GM12878 (cell line): ENCODE measurements around the gene TRAPPC3. TPM values are rescaled to one million over a fixed set of nuclear protein-coding genes. Genes with fewer than 3 reads are reported as not detected.

ENCODE experiments used
- BRCA1 ChIP-seq: IDR thresholded peaks from 2 replicates; pipeline ENCODE4 v1.6.1; 2011; ENCODE audit warnings: low read depth, low read length, improper control_type of control experiment
- E2F8 ChIP-seq: fragments of 450-650 bp; IDR thresholded peaks from 2 replicates; pipeline ENCODE4 v1.6.1; 2018; ENCODE audit warnings: mild to moderate bottlenecking, low read depth, moderate library complexity; ENCODE audit not compliant: partially characterized antibody
- EED ChIP-seq: sonication (generic); IDR thresholded peaks from 2 replicates; pipeline ENCODE4 v1.6.1; 2016; ENCODE audit warnings: antibody characterized with exemption, low read depth
- FOXK2 ChIP-seq: fragments of 450-650 bp; IDR thresholded peaks from 2 replicates; pipeline ENCODE4 v1.6.1; 2017; ENCODE audit warnings: mild to moderate bottlenecking, moderate library complexity
- IRF4 ChIP-seq: IDR thresholded peaks from 2 replicates; pipeline ENCODE4 v1.6.1; 2011; ENCODE audit warnings: low read depth, low read length
- NBN ChIP-seq: fragments of 450-650 bp; IDR thresholded peaks from 2 replicates; pipeline ENCODE4 v1.6.1; 2016
- NFYA ChIP-seq: IDR thresholded peaks from 2 replicates; pipeline ENCODE4 v1.6.1; 2011; ENCODE audit warnings: low read depth, mild to moderate bottlenecking, low read length, improper control_type of control experiment, borderline replicate concordance
- PML ChIP-seq: IDR thresholded peaks from 2 replicates; pipeline ENCODE4 v1.6.1; 2012; ENCODE audit warnings: low read length, inconsistent platforms
- STAT1 ChIP-seq: fragments of 450-650 bp; conservative IDR thresholded peaks from 2 replicates; pipeline ENCODE4 v1.6.1; 2014; ENCODE audit warnings: antibody characterized with exemption, mild to moderate bottlenecking
- TCF12 ChIP-seq: IDR thresholded peaks from 2 replicates; pipeline ENCODE4 v1.6.1; 2011; ENCODE audit warnings: low read depth, mild to moderate bottlenecking, low read length
- ZBED1 ChIP-seq: IDR thresholded peaks from 2 replicates; pipeline ENCODE4 v1.6.1; 2016; ENCODE audit warnings: borderline replicate concordance
- ZNF384 ChIP-seq: IDR thresholded peaks from 2 replicates; pipeline ENCODE4 v1.6.1; 2012; ENCODE audit warnings: low read depth, mild to moderate bottlenecking, low read length, improper control_type of control experiment, borderline replicate concordance
- polyA plus RNA-seq, 11 experiments: library from polyadenylated mRNA; depleted of rRNA in 4 of 11; unstranded in 6 of 11; stranded (reverse) in 5 of 11; fragments of >200 nt; fragmentation: Nextera tagmentation in 4 of 11; fragmentation: Illumina TruSeq in 1 of 11; extraction: Ambion mirVana in 4 of 11; extraction: Trizol in 1 of 11; gene quantifications; 1 replicate in 1 of 11; 2 replicates in 10 of 11; pipeline versions ENCODE4 v1.2.1 to v1.2.3, GENCODE V29; 2011 to 2016; ENCODE audit warnings: inconsistent platforms in 2 of 11, missing spikeins in 2 of 11, low read depth in 1 of 11
- total RNA-seq, 4 experiments: library from RNA; depleted of rRNA in 3 of 4; stranded (reverse); fragments of >200 nt in 3 of 4; fragmentation: Illumina TruSeq in 1 of 4; extraction: Trizol in 1 of 4; gene quantifications; 2 replicates each; pipeline versions ENCODE4 v1.2.1 to v1.2.3, GENCODE V29; 2013 to 2021
- TF ChIP-seq, protein P1 (sequence below): fragments of 450-650 bp; IDR thresholded peaks from 2 replicates; pipeline ENCODE4 v1.6.1; 2017; ENCODE audit warnings: mild to moderate bottlenecking, moderate library complexity
- TF ChIP-seq, protein P2 (sequence below): fragments of 450-650 bp; IDR thresholded peaks from 2 replicates; pipeline ENCODE4 v1.6.1; 2017; ENCODE audit warnings: antibody characterized with exemption, mild to moderate bottlenecking, moderate library complexity
- TF ChIP-seq, protein P3 (sequence below): IDR thresholded peaks from 2 replicates; pipeline ENCODE4 v1.6.1; 2012; ENCODE audit warnings: low read length, inconsistent platforms
- TF ChIP-seq, protein P4 (sequence below): fragments of 450-650 bp; IDR thresholded peaks from 2 replicates; pipeline ENCODE4 v1.6.1; 2017; ENCODE audit warnings: mild to moderate bottlenecking, low read depth, inconsistent platforms; ENCODE audit not compliant: poor library complexity, severe bottlenecking

Gene TRAPPC3
- total and polyA plus RNA-seq, 10 of the 15 experiments (the other 5 are each of a cell fraction or from before 2014, with no cell fraction given): 14.7 to 122 (median 70.5) TPM

DNA sequence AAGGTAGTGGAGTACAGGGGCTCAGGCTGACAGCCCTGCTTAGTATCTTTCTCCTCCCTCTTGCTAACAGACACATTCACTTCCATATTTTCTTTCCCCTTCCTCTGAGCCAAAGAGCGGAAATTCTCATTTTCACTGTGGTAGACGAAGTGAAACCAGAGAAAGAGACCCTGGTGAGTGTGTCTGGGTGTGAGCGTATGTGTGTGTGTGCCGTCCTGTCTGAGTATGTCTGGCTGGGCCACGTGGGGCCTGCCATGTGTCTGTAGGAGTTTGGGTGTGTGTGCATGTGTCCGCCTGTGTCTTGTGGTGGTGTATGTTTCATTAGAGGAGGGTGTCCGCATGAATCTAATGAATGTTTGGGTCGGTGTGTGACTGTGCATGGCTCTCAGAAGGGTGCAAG, 25.9 kb downstream of the TRAPPC3 start (continued):
- TF ChIP-seq NBN: peak; percentile 81
- TF ChIP-seq NFYA: no peak
- TF ChIP-seq, protein P1, sequence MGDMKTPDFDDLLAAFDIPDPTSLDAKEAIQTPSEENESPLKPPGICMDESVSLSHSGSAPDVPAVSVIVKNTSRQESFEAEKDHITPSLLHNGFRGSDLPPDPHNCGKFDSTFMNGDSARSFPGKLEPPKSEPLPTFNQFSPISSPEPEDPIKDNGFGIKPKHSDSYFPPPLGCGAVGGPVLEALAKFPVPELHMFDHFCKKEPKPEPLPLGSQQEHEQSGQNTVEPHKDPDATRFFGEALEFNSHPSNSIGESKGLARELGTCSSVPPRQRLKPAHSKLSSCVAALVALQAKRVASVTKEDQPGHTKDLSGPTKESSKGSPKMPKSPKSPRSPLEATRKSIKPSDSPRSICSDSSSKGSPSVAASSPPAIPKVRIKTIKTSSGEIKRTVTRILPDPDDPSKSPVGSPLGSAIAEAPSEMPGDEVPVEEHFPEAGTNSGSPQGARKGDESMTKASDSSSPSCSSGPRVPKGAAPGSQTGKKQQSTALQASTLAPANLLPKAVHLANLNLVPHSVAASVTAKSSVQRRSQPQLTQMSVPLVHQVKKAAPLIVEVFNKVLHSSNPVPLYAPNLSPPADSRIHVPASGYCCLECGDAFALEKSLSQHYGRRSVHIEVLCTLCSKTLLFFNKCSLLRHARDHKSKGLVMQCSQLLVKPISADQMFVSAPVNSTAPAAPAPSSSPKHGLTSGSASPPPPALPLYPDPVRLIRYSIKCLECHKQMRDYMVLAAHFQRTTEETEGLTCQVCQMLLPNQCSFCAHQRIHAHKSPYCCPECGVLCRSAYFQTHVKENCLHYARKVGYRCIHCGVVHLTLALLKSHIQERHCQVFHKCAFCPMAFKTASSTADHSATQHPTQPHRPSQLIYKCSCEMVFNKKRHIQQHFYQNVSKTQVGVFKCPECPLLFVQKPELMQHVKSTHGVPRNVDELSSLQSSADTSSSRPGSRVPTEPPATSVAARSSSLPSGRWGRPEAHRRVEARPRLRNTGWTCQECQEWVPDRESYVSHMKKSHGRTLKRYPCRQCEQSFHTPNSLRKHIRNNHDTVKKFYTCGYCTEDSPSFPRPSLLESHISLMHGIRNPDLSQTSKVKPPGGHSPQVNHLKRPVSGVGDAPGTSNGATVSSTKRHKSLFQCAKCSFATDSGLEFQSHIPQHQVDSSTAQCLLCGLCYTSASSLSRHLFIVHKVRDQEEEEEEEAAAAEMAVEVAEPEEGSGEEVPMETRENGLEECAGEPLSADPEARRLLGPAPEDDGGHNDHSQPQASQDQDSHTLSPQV: no peak
- peak; percentile 60; the same call in 1 of the 2 replicates for TF ChIP-seq IRF4
- TF ChIP-seq, protein P2, sequence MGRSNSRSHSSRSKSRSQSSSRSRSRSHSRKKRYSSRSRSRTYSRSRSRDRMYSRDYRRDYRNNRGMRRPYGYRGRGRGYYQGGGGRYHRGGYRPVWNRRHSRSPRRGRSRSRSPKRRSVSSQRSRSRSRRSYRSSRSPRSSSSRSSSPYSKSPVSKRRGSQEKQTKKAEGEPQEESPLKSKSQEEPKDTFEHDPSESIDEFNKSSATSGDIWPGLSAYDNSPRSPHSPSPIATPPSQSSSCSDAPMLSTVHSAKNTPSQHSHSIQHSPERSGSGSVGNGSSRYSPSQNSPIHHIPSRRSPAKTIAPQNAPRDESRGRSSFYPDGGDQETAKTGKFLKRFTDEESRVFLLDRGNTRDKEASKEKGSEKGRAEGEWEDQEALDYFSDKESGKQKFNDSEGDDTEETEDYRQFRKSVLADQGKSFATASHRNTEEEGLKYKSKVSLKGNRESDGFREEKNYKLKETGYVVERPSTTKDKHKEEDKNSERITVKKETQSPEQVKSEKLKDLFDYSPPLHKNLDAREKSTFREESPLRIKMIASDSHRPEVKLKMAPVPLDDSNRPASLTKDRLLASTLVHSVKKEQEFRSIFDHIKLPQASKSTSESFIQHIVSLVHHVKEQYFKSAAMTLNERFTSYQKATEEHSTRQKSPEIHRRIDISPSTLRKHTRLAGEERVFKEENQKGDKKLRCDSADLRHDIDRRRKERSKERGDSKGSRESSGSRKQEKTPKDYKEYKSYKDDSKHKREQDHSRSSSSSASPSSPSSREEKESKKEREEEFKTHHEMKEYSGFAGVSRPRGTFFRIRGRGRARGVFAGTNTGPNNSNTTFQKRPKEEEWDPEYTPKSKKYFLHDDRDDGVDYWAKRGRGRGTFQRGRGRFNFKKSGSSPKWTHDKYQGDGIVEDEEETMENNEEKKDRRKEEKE: no peak
- no peak for TF ChIP-seq PML
- TF ChIP-seq ZBED1: no peak
- TF ChIP-seq, protein P3, sequence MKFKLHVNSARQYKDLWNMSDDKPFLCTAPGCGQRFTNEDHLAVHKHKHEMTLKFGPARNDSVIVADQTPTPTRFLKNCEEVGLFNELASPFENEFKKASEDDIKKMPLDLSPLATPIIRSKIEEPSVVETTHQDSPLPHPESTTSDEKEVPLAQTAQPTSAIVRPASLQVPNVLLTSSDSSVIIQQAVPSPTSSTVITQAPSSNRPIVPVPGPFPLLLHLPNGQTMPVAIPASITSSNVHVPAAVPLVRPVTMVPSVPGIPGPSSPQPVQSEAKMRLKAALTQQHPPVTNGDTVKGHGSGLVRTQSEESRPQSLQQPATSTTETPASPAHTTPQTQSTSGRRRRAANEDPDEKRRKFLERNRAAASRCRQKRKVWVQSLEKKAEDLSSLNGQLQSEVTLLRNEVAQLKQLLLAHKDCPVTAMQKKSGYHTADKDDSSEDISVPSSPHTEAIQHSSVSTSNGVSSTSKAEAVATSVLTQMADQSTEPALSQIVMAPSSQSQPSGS: no peak
- no peak for TF ChIP-seq FOXK2
- no peak for TF ChIP-seq BRCA1
- TF ChIP-seq EED: peak; percentile 70
- TF ChIP-seq STAT1: no peak
- TF ChIP-seq TCF12: no peak
- TF ChIP-seq, protein P4, sequence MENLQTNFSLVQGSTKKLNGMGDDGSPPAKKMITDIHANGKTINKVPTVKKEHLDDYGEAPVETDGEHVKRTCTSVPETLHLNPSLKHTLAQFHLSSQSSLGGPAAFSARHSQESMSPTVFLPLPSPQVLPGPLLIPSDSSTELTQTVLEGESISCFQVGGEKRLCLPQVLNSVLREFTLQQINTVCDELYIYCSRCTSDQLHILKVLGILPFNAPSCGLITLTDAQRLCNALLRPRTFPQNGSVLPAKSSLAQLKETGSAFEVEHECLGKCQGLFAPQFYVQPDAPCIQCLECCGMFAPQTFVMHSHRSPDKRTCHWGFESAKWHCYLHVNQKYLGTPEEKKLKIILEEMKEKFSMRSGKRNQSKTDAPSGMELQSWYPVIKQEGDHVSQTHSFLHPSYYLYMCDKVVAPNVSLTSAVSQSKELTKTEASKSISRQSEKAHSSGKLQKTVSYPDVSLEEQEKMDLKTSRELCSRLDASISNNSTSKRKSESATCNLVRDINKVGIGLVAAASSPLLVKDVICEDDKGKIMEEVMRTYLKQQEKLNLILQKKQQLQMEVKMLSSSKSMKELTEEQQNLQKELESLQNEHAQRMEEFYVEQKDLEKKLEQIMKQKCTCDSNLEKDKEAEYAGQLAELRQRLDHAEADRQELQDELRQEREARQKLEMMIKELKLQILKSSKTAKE: peak; percentile 61
- no peak for TF ChIP-seq ZNF384
- TF ChIP-seq E2F8: no peak
